SKM-1 (cell line): ENCODE measurements around the gene BABAM2.

Source experiments
- DNase-seq: peaks from one replicate; lab custom pipeline; 2025; ENCODE audit not compliant: unreplicated experiment; lab: John Stamatoyannopoulos, UW

Gene BABAM2

GRCh38 chr2:28296904-28297303 lies 406.4 kb downstream of the BABAM2 start:
- no peak for DNase-seq

GRCh38 chr2:28297531-28297930 lies 407.0 kb downstream of the BABAM2 start:
- DNase-seq, result no peak

GRCh38 chr2:28298406-28298805 lies 407.9 kb downstream of the BABAM2 start:
- no peak for DNase-seq

GRCh38 chr2:28300485-28301341 lies 410.2 kb downstream of the BABAM2 start:
- no peak for DNase-seq

- no peak for DNase-seq
Observed at GRCh38 chr2:28305202-28305601, 414.7 kb downstream of the BABAM2 start.

- DNase-seq, result no peak
Observed at GRCh38 chr2:28310107-28310506, 419.6 kb downstream of the BABAM2 start.

GRCh38 chr2:28311660-28312249 lies 421.2 kb downstream of the BABAM2 start:
- DNase-seq, result no peak

- DNase-seq, result no peak
Observed at GRCh38 chr2:28312307-28313219, 422.0 kb downstream of the BABAM2 start.

- no peak for DNase-seq
Observed at GRCh38 chr2:28313220-28313784, 422.8 kb downstream of the BABAM2 start.

GRCh38 chr2:28314968-28315367 lies 424.4 kb downstream of the BABAM2 start:
- DNase-seq, result no peak

GRCh38 chr2:28316546-28317335 lies 426.2 kb downstream of the BABAM2 start:
- DNase-seq, result no peak

GRCh38 chr2:28317390-28317789 lies 426.9 kb downstream of the BABAM2 start:
- no peak for DNase-seq

- no peak for DNase-seq
Observed at GRCh38 chr2:28318023-28318422, 427.5 kb downstream of the BABAM2 start.

GRCh38 chr2:28318462-28319117 lies 428.1 kb downstream of the BABAM2 start:
- DNase-seq, result no peak

GRCh38 chr2:28319118-28320008 lies 428.8 kb downstream of the BABAM2 start:
- no peak for DNase-seq

- no peak for DNase-seq
Observed at GRCh38 chr2:28320009-28320365, 429.5 kb downstream of the BABAM2 start.

GRCh38 chr2:28320371-28320770 lies 429.8 kb downstream of the BABAM2 start:
- no peak for DNase-seq

GRCh38 chr2:28321426-28321825 lies 430.9 kb downstream of the BABAM2 start:
- no peak for DNase-seq

GRCh38 chr2:28322051-28322450 lies 431.5 kb downstream of the BABAM2 start:
- no peak for DNase-seq
